Spleen (tissue), 7 donors: ENCODE results near the gene CSMD2.

Source experiments
- CTCF ChIP-seq, 11 experiments: fragments of 200-600 bp in 7 of 11; fragments of 450-650 bp in 4 of 11; sonication (generic) in 4 of 11; IDR thresholded peaks in 8 of 11; conservative IDR thresholded peaks in 3 of 11; 1 replicate in 7 of 11; 2 replicates in 4 of 11; pipeline versions ENCODE4 v1.4.0 to v1.8.0; 2016 to 2021; ENCODE audit warnings: antibody characterized with exemption in 11 of 11, inconsistent platforms in 4 of 11, mild to moderate bottlenecking in 1 of 11
- POLR2A ChIP-seq, 3 donors: fragments of 450-650 bp; IDR thresholded peaks; one replicate each; pipeline ENCODE4 v1.5.1; 2017; ENCODE audit warnings: antibody characterized with exemption in 3 of 3, mild to moderate bottlenecking in 1 of 3
- donor health status: DM: no; HTN: no; CAD: no; lungs with moderate emphysema.
- donor health status: DM: no; HTN: no; CAD: no.
- donor health status: DM: no; HTN: no; CAD: no.

GRCh38 chr1:34128186-34128889 lies 36.7 kb downstream of the CSMD2 start:
- TF ChIP-seq CTCF (IDR thresholded peaks at IDR 0.05 in 8 of 11, conservative IDR thresholded peaks at IDR 0.05 in 3 of 11) (no peak), POLR2A (IDR thresholded peaks at IDR 0.05) (no peak)
